Mucosa of descending colon (tissue), 3 donors: ENCODE measurements around the gene EPB41L3. TPM values are rescaled to one million over a fixed set of nuclear protein-coding genes. Genes with fewer than 3 reads are reported as not detected.

ENCODE experiments used
- ATAC-seq: fragments of 200-7000 bp; cut with Tn5 transposase; one replicate; pipeline ENCODE4 v1.9.1; 2020; ENCODE audit warnings: mild to moderate bottlenecking, moderate library complexity
- DNase-seq, 3 donors: peaks; one replicate each; pipeline ENCODE4 v3.0.0-alpha.2; 2020
- H3K36me3 ChIP-seq: fragments of 200-600 bp; one replicate; pipeline ENCODE4 v1.8.0; 2021; ENCODE audit warnings: low read depth, mild to moderate bottlenecking
- H3K4me1 ChIP-seq: fragments of 200-600 bp; one replicate; pipeline ENCODE4 v1.8.0; 2021; ENCODE audit warnings: low read depth, mild to moderate bottlenecking
- H3K4me3 ChIP-seq: fragments of 200-600 bp; one replicate; pipeline ENCODE4 v1.8.0; 2021; ENCODE audit warnings: mild to moderate bottlenecking
- H3K9me3 ChIP-seq: fragments of 200-600 bp; one replicate; pipeline ENCODE4 v1.8.0; 2021; ENCODE audit warnings: mild to moderate bottlenecking
- intact Hi-C, 2 donors: fragments of 100-400 bp; cut with DNase I in 1 of 2; cut with micrococcal nuclease in 1 of 2; formaldehyde crosslinking; loops; one replicate each; pipeline versions ENCODE4 v1.11.0 to v1.11.1; 2022; cut with DNase I, micrococcal nuclease
- total RNA-seq, 3 donors: library from RNA; stranded (reverse); fragmentation: NEBNext Ultra II Directional in 2 of 3; extraction: Animal tissue kit (Norgen Biotek cat#: 25700) in 2 of 3; gene quantifications; one replicate each; pipeline versions ENCODE4 v1.2.1 to v1.2.4, GENCODE V29; 2021 to 2023
- TF ChIP-seq, protein P1 (sequence below): fragments of 200-600 bp; IDR thresholded peaks from one replicate; pipeline ENCODE4 v1.8.0; 2022; ENCODE audit warnings: antibody characterized with exemption, mild to moderate bottlenecking
- donor health status: DM: no; HTN: no; CAD: no; lungs with moderate emphysema.
- donor health status: DM: no; HTN: no; CAD: no.
- donor health status: DM: no; HTN: yes; CAD: no.

Gene EPB41L3
- total RNA-seq, 3 donors from 2014 or later: 83.3 to 98.9 (median 97.3) TPM

- TF ChIP-seq, protein P1, sequence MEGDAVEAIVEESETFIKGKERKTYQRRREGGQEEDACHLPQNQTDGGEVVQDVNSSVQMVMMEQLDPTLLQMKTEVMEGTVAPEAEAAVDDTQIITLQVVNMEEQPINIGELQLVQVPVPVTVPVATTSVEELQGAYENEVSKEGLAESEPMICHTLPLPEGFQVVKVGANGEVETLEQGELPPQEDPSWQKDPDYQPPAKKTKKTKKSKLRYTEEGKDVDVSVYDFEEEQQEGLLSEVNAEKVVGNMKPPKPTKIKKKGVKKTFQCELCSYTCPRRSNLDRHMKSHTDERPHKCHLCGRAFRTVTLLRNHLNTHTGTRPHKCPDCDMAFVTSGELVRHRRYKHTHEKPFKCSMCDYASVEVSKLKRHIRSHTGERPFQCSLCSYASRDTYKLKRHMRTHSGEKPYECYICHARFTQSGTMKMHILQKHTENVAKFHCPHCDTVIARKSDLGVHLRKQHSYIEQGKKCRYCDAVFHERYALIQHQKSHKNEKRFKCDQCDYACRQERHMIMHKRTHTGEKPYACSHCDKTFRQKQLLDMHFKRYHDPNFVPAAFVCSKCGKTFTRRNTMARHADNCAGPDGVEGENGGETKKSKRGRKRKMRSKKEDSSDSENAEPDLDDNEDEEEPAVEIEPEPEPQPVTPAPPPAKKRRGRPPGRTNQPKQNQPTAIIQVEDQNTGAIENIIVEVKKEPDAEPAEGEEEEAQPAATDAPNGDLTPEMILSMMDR: no peak
- H3K9me3 ChIP-seq: no peaks in the 10 kb centered on the region
- no peak overlapping the region for H3K4me3 ChIP-seq
- intact Hi-C loops: no loop called here
- no peaks in the 10 kb centered on the region for H3K36me3 ChIP-seq
- ATAC-seq (no peak), DNase-seq (no peak)
- H3K4me1 ChIP-seq: no peaks in the 10 kb centered on the region
Measured at GRCh38 chr18:5369513-5369912, 174.3 kb downstream of the EPB41L3 start.

- TF ChIP-seq, protein P1: no peak
- H3K4me1 ChIP-seq: no peaks in the 10 kb centered on the region
- H3K36me3 ChIP-seq: no peaks in the 10 kb centered on the region
- no peak overlapping the region for H3K4me3 ChIP-seq
- H3K9me3 ChIP-seq: no peaks in the 10 kb centered on the region
- DNase-seq (no peak), ATAC-seq (no peak)
- intact Hi-C loops: no loop called here
Measured at GRCh38 chr18:5365443-5365842, 178.4 kb downstream of the EPB41L3 start.

DNA sequence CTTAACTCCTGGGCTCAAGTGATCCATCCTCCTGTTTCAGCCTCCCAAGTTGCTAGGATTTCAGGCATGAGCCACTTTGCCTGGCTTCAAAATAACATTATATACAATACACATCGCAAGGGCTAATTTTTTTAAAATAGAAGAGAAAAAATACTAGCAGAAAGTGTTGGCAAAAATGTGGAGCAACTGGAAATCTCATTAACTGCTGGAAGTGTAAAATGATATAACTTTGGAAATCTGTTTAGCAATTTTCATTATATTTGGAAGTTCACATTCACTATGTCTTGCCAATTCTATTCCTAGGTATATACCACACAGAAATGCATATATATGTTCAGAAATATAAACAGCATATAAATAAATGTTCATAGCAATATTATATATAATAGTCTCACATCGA lies 193.2 kb downstream of the EPB41L3 start:
- TF ChIP-seq, protein P1: no peak
- no peaks in the 10 kb centered on the region for H3K36me3 ChIP-seq
- no peaks in the 10 kb centered on the region for H3K4me1 ChIP-seq
- no peak for ATAC-seq
- intact Hi-C loops: no loop called here
- no peak overlapping the region for H3K4me3 ChIP-seq
- no peak for DNase-seq
- H3K9me3 ChIP-seq: no peaks in the 10 kb centered on the region

Other genes starting within 250 kb of the EPB41L3 start
- gene ZBTB14, start 248.3 kb downstream of the EPB41L3 start, total RNA-seq: 10 to 100 TPM in 2 of 3 donors, 1 to 10 TPM in 1; 9.1 to 15.1 (median 10.7) TPM